GM19328 (cell line): ENCODE data around the gene RNF25.

Experiments
- ATAC-seq: cut with Tn5 transposase; IDR thresholded peaks from one replicate; pipeline ENCODE4 v1.9.1; 2021; ENCODE audit warnings: mild to moderate bottlenecking, moderate library complexity; ENCODE audit not compliant: unreplicated experiment

Gene RNF25

GRCh38 chr2:218631837-218632236, 40.0 kb downstream of the RNF25 start:
- no peak for ATAC-seq

- ATAC-seq: no peak
Observed at GRCh38 chr2:218627939-218628338, 43.9 kb downstream of the RNF25 start.

- no peak for ATAC-seq
Observed at GRCh38 chr2:218626369-218626768, 45.4 kb downstream of the RNF25 start.

- no peak for ATAC-seq
Observed at GRCh38 chr2:218623366-218623705, 48.5 kb downstream of the RNF25 start.

- ATAC-seq: no peak
Observed at GRCh38 chr2:218622606-218623365, 49.0 kb downstream of the RNF25 start.

GRCh38 chr2:218621007-218621406, 50.8 kb downstream of the RNF25 start:
- ATAC-seq: no peak

GRCh38 chr2:218618102-218618860, 53.5 kb downstream of the RNF25 start:
- no peak for ATAC-seq

- ATAC-seq: no peak
Observed at GRCh38 chr2:218615868-218616315, 55.9 kb downstream of the RNF25 start.
